GM23338 (cell line): Measurements from ENCODE around the gene FBXW12. TPM values are rescaled to one million over a fixed set of nuclear protein-coding genes. Genes with fewer than 3 reads are reported as not detected.

Source experiments
- ATAC-seq: fragments of 200-7000 bp; cut with Tn5 transposase; 3 replicates; pipeline ENCODE4 v1.9.1; 2020
- DNase-seq: peaks from one replicate; pipeline ENCODE4 v3.0.0-alpha.2; 2015; ENCODE audit warnings: low spot score
- H2AFZ ChIP-seq: fragments of 200-600 bp; sonication (generic); 2 replicates; pipeline ENCODE4 v1.8.0; 2016; ENCODE audit warnings: antibody characterized with exemption, mild to moderate bottlenecking, moderate library complexity
- H3F3A ChIP-seq: fragments of 200-600 bp; sonication (generic); replicated peaks from 2 replicates; pipeline ENCODE4 v1.8.0; 2017; ENCODE audit warnings: antibody characterized with exemption, mixed run types, low read depth
- H3K27ac ChIP-seq: fragments of 200-600 bp; sonication (generic); 2 replicates; pipeline ENCODE4 v1.6.1; 2016; ENCODE audit warnings: low read depth
- H3K27me3 ChIP-seq: fragments of 200-600 bp; sonication (generic); 2 replicates; pipeline ENCODE4 v1.8.0; 2016; ENCODE audit warnings: mild to moderate bottlenecking, mixed run types, moderate library complexity; ENCODE audit not compliant: insufficient read depth
- H3K36me3 ChIP-seq: fragments of 200-600 bp; sonication (generic); 2 replicates; pipeline ENCODE4 v1.8.0; 2016; ENCODE audit warnings: mild to moderate bottlenecking; ENCODE audit not compliant: insufficient read depth
- H3K4me1 ChIP-seq: fragments of 200-600 bp; sonication (generic); 2 replicates; pipeline ENCODE4 v1.8.0; 2016; ENCODE audit warnings: mild to moderate bottlenecking, moderate library complexity; ENCODE audit not compliant: insufficient read depth
- H3K4me2 ChIP-seq: fragments of 200-600 bp; sonication (generic); 2 replicates; pipeline ENCODE4 v1.7.1; 2017; ENCODE audit warnings: mixed run types
- H3K4me3 ChIP-seq: fragments of 200-600 bp; sonication (generic); 2 replicates; pipeline ENCODE4 v1.6.1; 2016; ENCODE audit warnings: mixed run types
- H3K79me2 ChIP-seq: fragments of 200-600 bp; sonication (generic); replicated peaks from 2 replicates; pipeline ENCODE4 v1.8.0; 2017; ENCODE audit warnings: mild to moderate bottlenecking; ENCODE audit not compliant: insufficient read depth
- H3K9me2 ChIP-seq: fragments of 200-600 bp; sonication (generic); 2 replicates; pipeline ENCODE4 v1.8.0; 2017; ENCODE audit not compliant: insufficient read depth
- H4K20me1 ChIP-seq: fragments of 200-600 bp; sonication (generic); replicated peaks from 2 replicates; pipeline ENCODE4 v1.8.0; 2017; ENCODE audit warnings: mild to moderate bottlenecking; ENCODE audit not compliant: insufficient read depth
- H3K27ac Mint-ChIP-seq: 2 replicates; pipeline ENCODE4 v1.8.0; 2020; ENCODE audit warnings: inconsistent platforms, mild to moderate bottlenecking, moderate library complexity, mixed read lengths
- H3K27me3 Mint-ChIP-seq: 3 replicates; pipeline ENCODE4 v1.8.0; 2022; ENCODE audit warnings: low read depth, mild to moderate bottlenecking, moderate library complexity, mixed read lengths, inconsistent platforms; ENCODE audit not compliant: insufficient read depth, poor library complexity
- H3K36me3 Mint-ChIP-seq: 3 replicates; pipeline ENCODE4 v1.8.0; 2021; ENCODE audit warnings: low read depth, mild to moderate bottlenecking, inconsistent platforms, moderate library complexity, mixed read lengths
- H3K4me1 Mint-ChIP-seq: 3 replicates; pipeline ENCODE4 v1.8.0; 2020; ENCODE audit warnings: mild to moderate bottlenecking, inconsistent platforms, mixed read lengths
- H3K4me3 Mint-ChIP-seq: 3 replicates; pipeline ENCODE4 v1.8.0; 2021; ENCODE audit warnings: moderate library complexity, mild to moderate bottlenecking, inconsistent platforms, mixed read lengths
- H3K9me3 Mint-ChIP-seq: 3 replicates; pipeline ENCODE4 v1.8.0; 2020; ENCODE audit warnings: moderate library complexity, mild to moderate bottlenecking, inconsistent platforms, mixed read lengths
- CREB1 ChIP-seq: fragments of 250-450 bp; sonication (Bioruptor Pico); IDR thresholded peaks from 2 replicates; pipeline ENCODE4 v1.5.0; 2020; ENCODE audit warnings: low read depth, mild to moderate bottlenecking, moderate library complexity
- EZH2phosphoT487 ChIP-seq: fragments of 200-600 bp; sonication (generic); IDR thresholded peaks from one replicate; pipeline ENCODE4 v1.8.1; 2018; ENCODE audit warnings: antibody characterized with exemption; ENCODE audit not compliant: unreplicated experiment
- NANOG ChIP-seq: IDR thresholded peaks from 2 replicates; pipeline ENCODE4 v1.6.1; 2016; ENCODE audit warnings: antibody characterized with exemption, borderline replicate concordance
- POLR2AphosphoS5 ChIP-seq: IDR thresholded peaks from 2 replicates; pipeline ENCODE4 v1.6.1; 2016; ENCODE audit warnings: antibody characterized with exemption, low read depth
- STAT1 ChIP-seq: IDR thresholded peaks from one replicate; pipeline ENCODE4 v1.6.1; 2016; ENCODE audit warnings: antibody characterized with exemption; ENCODE audit not compliant: unreplicated experiment
- polyA plus RNA-seq: library from polyadenylated mRNA; unstranded; fragments of >200 nt; fragmentation: Nextera tagmentation; extraction: Ambion mirVana; gene quantifications from 2 replicates; pipeline ENCODE4 v1.2.1, GENCODE V29; 2016
- total RNA-seq: library from RNA; depleted of rRNA; stranded (reverse); fragments of >200 nt; shearing (Covaris generic); gene quantifications from 2 replicates; pipeline ENCODE4 v1.2.3, GENCODE V29; 2014
- TF ChIP-seq, protein P1 (sequence below): fragments of 250-450 bp; sonication (Bioruptor Pico); IDR thresholded peaks from 2 replicates; pipeline ENCODE4 v1.5.0; 2020; ENCODE audit warnings: mild to moderate bottlenecking, moderate library complexity
- TF ChIP-seq, protein P2 (sequence below): IDR thresholded peaks from 2 replicates; pipeline ENCODE4 v1.6.1; 2016; ENCODE audit warnings: antibody characterized with exemption

The FBXW12 gene
- total and polyA plus RNA-seq, 2 experiments from 2014 or later, result 0.73 TPM; not detected in 1

DNA sequence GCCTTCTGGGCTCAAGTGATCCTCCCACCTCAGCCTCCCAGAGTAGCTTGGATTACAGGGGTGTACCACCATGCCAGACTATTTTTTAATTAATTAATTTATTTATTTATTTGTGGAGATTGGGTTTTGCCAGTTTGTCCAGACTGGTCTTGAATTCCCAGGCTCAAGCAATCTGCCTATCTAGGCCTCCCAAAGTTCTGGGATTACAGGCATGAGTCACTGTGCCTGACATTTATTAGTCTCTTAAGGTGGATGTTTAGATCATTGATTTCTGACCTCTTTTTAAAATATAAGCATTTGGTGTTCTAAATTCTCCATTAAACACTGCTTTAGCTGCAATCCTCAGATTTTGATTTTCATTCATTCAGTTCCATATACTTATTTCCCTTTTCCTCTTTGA is 15.6 kb downstream of the FBXW12 start:
- Histone ChIP-seq H3K36me3 (no peaks in the 10 kb centered on the region), H3K27me3 (no peaks in the 10 kb centered on the region), H3K9me2 (no peaks in the 10 kb centered on the region), H3K4me1 (no peaks in the 10 kb centered on the region), H3K79me2 (no peaks in the 10 kb centered on the region), H4K20me1 (no peaks in the 10 kb centered on the region), H3F3A (no peaks in the 10 kb centered on the region), H3K4me3 (no peak overlapping the region), H2AFZ (no peak overlapping the region), H3K27ac (no peak overlapping the region), H3K4me2 (no peak overlapping the region)
- TF ChIP-seq STAT1 (no peak), EZH2phosphoT487 (no peak), CREB1 (CRISPR knock-in tag) (no peak), POLR2AphosphoS5 (no peak), NANOG (no peak)
- TF ChIP-seq, protein P1, sequence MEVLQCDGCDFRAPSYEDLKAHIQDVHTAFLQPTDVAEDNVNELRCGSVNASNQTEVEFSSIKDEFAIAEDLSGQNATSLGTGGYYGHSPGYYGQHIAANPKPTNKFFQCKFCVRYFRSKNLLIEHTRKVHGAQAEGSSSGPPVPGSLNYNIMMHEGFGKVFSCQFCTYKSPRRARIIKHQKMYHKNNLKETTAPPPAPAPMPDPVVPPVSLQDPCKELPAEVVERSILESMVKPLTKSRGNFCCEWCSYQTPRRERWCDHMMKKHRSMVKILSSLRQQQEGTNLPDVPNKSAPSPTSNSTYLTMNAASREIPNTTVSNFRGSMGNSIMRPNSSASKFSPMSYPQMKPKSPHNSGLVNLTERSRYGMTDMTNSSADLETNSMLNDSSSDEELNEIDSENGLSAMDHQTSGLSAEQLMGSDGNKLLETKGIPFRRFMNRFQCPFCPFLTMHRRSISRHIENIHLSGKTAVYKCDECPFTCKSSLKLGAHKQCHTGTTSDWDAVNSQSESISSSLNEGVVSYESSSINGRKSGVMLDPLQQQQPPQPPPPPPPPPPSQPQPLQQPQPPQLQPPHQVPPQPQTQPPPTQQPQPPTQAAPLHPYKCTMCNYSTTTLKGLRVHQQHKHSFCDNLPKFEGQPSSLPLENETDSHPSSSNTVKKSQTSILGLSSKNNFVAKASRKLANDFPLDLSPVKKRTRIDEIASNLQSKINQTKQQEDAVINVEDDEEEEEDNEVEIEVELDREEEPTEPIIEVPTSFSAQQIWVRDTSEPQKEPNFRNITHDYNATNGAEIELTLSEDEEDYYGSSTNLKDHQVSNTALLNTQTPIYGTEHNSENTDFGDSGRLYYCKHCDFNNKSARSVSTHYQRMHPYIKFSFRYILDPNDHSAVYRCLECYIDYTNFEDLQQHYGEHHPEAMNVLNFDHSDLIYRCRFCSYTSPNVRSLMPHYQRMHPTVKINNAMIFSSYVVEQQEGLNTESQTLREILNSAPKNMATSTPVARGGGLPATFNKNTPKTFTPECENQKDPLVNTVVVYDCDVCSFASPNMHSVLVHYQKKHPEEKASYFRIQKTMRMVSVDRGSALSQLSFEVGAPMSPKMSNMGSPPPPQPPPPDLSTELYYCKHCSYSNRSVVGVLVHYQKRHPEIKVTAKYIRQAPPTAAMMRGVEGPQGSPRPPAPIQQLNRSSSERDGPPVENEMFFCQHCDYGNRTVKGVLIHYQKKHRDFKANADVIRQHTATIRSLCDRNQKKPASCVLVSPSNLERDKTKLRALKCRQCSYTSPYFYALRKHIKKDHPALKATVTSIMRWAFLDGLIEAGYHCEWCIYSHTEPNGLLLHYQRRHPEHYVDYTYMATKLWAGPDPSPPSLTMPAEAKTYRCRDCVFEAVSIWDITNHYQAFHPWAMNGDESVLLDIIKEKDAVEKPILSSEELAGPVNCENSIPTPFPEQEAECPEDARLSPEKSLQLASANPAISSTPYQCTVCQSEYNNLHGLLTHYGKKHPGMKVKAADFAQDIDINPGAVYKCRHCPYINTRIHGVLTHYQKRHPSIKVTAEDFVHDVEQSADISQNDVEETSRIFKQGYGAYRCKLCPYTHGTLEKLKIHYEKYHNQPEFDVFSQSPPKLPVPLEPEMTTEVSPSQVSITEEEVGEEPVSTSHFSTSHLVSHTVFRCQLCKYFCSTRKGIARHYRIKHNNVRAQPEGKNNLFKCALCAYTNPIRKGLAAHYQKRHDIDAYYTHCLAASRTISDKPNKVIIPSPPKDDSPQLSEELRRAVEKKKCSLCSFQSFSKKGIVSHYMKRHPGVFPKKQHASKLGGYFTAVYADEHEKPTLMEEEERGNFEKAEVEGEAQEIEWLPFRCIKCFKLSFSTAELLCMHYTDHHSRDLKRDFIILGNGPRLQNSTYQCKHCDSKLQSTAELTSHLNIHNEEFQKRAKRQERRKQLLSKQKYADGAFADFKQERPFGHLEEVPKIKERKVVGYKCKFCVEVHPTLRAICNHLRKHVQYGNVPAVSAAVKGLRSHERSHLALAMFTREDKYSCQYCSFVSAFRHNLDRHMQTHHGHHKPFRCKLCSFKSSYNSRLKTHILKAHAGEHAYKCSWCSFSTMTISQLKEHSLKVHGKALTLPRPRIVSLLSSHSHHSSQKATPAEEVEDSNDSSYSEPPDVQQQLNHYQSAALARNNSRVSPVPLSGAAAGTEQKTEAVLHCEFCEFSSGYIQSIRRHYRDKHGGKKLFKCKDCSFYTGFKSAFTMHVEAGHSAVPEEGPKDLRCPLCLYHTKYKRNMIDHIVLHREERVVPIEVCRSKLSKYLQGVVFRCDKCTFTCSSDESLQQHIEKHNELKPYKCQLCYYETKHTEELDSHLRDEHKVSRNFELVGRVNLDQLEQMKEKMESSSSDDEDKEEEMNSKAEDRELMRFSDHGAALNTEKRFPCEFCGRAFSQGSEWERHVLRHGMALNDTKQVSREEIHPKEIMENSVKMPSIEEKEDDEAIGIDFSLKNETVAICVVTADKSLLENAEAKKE, result no peak
- TF ChIP-seq, protein P2, sequence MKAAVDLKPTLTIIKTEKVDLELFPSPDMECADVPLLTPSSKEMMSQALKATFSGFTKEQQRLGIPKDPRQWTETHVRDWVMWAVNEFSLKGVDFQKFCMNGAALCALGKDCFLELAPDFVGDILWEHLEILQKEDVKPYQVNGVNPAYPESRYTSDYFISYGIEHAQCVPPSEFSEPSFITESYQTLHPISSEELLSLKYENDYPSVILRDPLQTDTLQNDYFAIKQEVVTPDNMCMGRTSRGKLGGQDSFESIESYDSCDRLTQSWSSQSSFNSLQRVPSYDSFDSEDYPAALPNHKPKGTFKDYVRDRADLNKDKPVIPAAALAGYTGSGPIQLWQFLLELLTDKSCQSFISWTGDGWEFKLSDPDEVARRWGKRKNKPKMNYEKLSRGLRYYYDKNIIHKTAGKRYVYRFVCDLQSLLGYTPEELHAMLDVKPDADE, result no peak
- Mint-ChIP-seq H3K4me1 (no peaks in the 10 kb centered on the region), H3K27me3 (peaks cover 5% of the 10 kb centered on the region), H3K36me3 (no peaks in the 10 kb centered on the region), H3K4me3 (no peak overlapping the region), H3K27ac (no peak overlapping the region), H3K9me3 (no peaks in the 10 kb centered on the region; the same call in 2 of the 3 replicates)
- ATAC-seq, result no peak
- no peak for DNase-seq
